IMR-90 (cell line): ENCODE results near the gene PRKCA. TPM values are rescaled to one million over a fixed set of nuclear protein-coding genes. Genes with fewer than 3 reads are reported as not detected.

ENCODE experiments used
- ATAC-seq: fragments of 200-7000 bp; cut with Tn5 transposase; 2 replicates; pipeline ENCODE4 v1.9.1; 2020; ENCODE audit warnings: low read depth, mild to moderate bottlenecking, moderate library complexity
- BruUV-seq: library from RNA; stranded (reverse); fragments of 400-500 nt; replicated peaks from 2 replicates; lab custom pipeline; 2021; lab: Mats Ljungman, UMichigan
- CTCF ChIA-PET: fragments of 300-600 bp; formaldehyde crosslinking; extraction: SDS; loops from one replicate; lab custom pipeline; 2021; ENCODE audit warnings: antibody characterized with exemption; lab: Yijun Ruan, JAX
- POLR2A ChIA-PET: fragments of 300-600 bp; sonication (Branson Sonifier 250); formaldehyde crosslinking; loops from one replicate; lab custom pipeline; 2022; ENCODE audit warnings: antibody characterized with exemption; ENCODE audit not compliant: unreplicated experiment; lab: Charles Lee
- DNase-seq: peaks from one replicate; pipeline ENCODE4 v3.0.0; 2013
- H2AFZ ChIP-seq: replicated peaks from 2 replicates; pipeline ENCODE3; 2013; ENCODE audit warnings: low read length, mild to moderate bottlenecking; ENCODE audit not compliant: poor library complexity
- H2AK5ac ChIP-seq: 2 replicates; pipeline ENCODE4 v1.6.1; 2013; ENCODE audit warnings: low read depth, low read length, inconsistent platforms
- H2AK9ac ChIP-seq: replicated peaks from 2 replicates; pipeline ENCODE3; 2013; ENCODE audit warnings: mild to moderate bottlenecking, low read depth, low read length, moderate library complexity; ENCODE audit not compliant: poor library complexity
- H2BK120ac ChIP-seq: 2 replicates; pipeline ENCODE4 v1.6.1; 2013; ENCODE audit warnings: low read depth, low read length, inconsistent platforms
- H2BK15ac ChIP-seq: 3 replicates; pipeline ENCODE4 v1.6.1; 2013; ENCODE audit warnings: low read depth, low read length, inconsistent platforms
- H2BK20ac ChIP-seq: 2 replicates; pipeline ENCODE4 v1.6.1; 2013; ENCODE audit warnings: low read depth, mild to moderate bottlenecking, inconsistent platforms, low read length, moderate library complexity
- H2BK5ac ChIP-seq: 2 replicates; pipeline ENCODE4 v1.6.1; 2013; ENCODE audit warnings: mild to moderate bottlenecking, low read depth, low read length, inconsistent platforms; ENCODE audit not compliant: poor library complexity, severe bottlenecking
- H3K14ac ChIP-seq: replicated peaks from 2 replicates; pipeline ENCODE4 v1.6.1; 2013; ENCODE audit warnings: low read depth, low read length, inconsistent platforms
- H3K18ac ChIP-seq: 2 replicates; pipeline ENCODE4 v1.6.1; 2013; ENCODE audit warnings: low read depth, low read length, control low read depth
- H3K23ac ChIP-seq: 2 replicates; pipeline ENCODE4 v1.6.1; 2013; ENCODE audit warnings: low read depth, low read length, inconsistent platforms
- H3K27ac ChIP-seq: 2 replicates; pipeline ENCODE4 v1.5.1; 2013; ENCODE audit warnings: mild to moderate bottlenecking, control low read depth, low read length; ENCODE audit not compliant: insufficient read depth
- H3K27me3 ChIP-seq: 2 replicates; pipeline ENCODE4 v1.6.1; 2013; ENCODE audit warnings: low read length; ENCODE audit not compliant: control insufficient read depth, insufficient read depth
- H3K36me3 ChIP-seq: 2 replicates; pipeline ENCODE4 v1.6.1; 2013; ENCODE audit warnings: low read length, mixed read lengths; ENCODE audit not compliant: control insufficient read depth, insufficient read depth
- H3K4ac ChIP-seq: 2 replicates; pipeline ENCODE4 v1.6.1; 2013; ENCODE audit warnings: low read depth, low read length, inconsistent platforms
- H3K4me1 ChIP-seq: 2 replicates; pipeline ENCODE4 v1.6.1; 2013; ENCODE audit warnings: low read length, mixed read lengths; ENCODE audit not compliant: control insufficient read depth, insufficient read depth
- H3K4me2 ChIP-seq: 2 replicates; pipeline ENCODE4 v1.6.1; 2013; ENCODE audit warnings: low read depth, mild to moderate bottlenecking, control low read depth, low read length, moderate library complexity
- H3K4me3 ChIP-seq: 2 replicates; pipeline ENCODE4 v1.5.1; 2013; ENCODE audit warnings: low read depth, mild to moderate bottlenecking, control low read depth, low read length, moderate library complexity; ENCODE audit not compliant: insufficient read depth
- H3K56ac ChIP-seq: 2 replicates; pipeline ENCODE4 v1.6.1; 2013; ENCODE audit warnings: low read length, inconsistent platforms; ENCODE audit not compliant: insufficient read depth; ENCODE audit errors: extremely low read depth
- H3K79me1 ChIP-seq, 2 experiments: 2 replicates each; pipeline ENCODE4 v1.6.1; 2013; ENCODE audit warnings: low read length in 2 of 2, inconsistent platforms in 1 of 2, low read depth in 1 of 2
- H3K9ac ChIP-seq: 2 replicates; pipeline ENCODE4 v1.6.1; 2013; ENCODE audit warnings: low read depth, low read length, control low read depth
- H3K9me1 ChIP-seq: 2 replicates; pipeline ENCODE4 v1.6.1; 2013; ENCODE audit warnings: low read length, inconsistent platforms; ENCODE audit not compliant: insufficient read depth
- H3K9me3 ChIP-seq: 2 replicates; pipeline ENCODE4 v1.6.1; 2013; ENCODE audit warnings: low read length; ENCODE audit not compliant: control insufficient read depth, insufficient read depth
- H4K20me1 ChIP-seq: 2 replicates; pipeline ENCODE4 v1.6.1; 2013; ENCODE audit warnings: low read length, inconsistent platforms; ENCODE audit not compliant: insufficient read depth
- H4K5ac ChIP-seq: 2 replicates; pipeline ENCODE4 v1.6.1; 2013; ENCODE audit warnings: mild to moderate bottlenecking, low read depth, low read length, control low read depth
- H4K8ac ChIP-seq, 2 experiments: 2 replicates each; pipeline ENCODE4 v1.6.1; 2013; ENCODE audit warnings: low read depth in 2 of 2, low read length in 2 of 2, control low read depth in 1 of 2, inconsistent platforms in 1 of 2
- H4K91ac ChIP-seq: 2 replicates; pipeline ENCODE4 v1.6.1; 2013; ENCODE audit warnings: low read depth, low read length, inconsistent platforms; ENCODE audit not compliant: insufficient read depth
- BHLHE40 ChIP-seq: fragments of 150-350 bp; IDR thresholded peaks from 2 replicates; pipeline ENCODE4 v1.6.1; 2016; ENCODE audit warnings: mild to moderate bottlenecking, low read depth, low read length
- CEBPB ChIP-seq: IDR thresholded peaks from 2 replicates; pipeline ENCODE4 v1.6.1; 2012; ENCODE audit warnings: low read depth, low read length, improper control_type of control experiment
- MAZ ChIP-seq: IDR thresholded peaks from 2 replicates; pipeline ENCODE4 v1.6.1; 2012; ENCODE audit warnings: low read depth, mild to moderate bottlenecking, low read length, improper control_type of control experiment, moderate library complexity, borderline replicate concordance
- SMC3 ChIP-seq: fragments of 150-350 bp; IDR thresholded peaks from 2 replicates; pipeline ENCODE4 v1.6.1; 2016; ENCODE audit warnings: low read depth, mild to moderate bottlenecking, antibody characterized with exemption, low read length, moderate library complexity
- WGBS, 2 experiments: methylation state at CpG; one replicate each; pipeline versions ENCODE4 v1.1.5 to v1.1.7; 2013; ENCODE audit warnings: missing lambda C conversion rate in 2 of 2; ENCODE audit not compliant: insufficient read length in 1 of 2; ENCODE audit errors: extremely low coverage in 2 of 2; 5-methylcytosine and 5-hydroxymethylcytosine counted together
- dilution Hi-C: fragments of 300-500 bp; cut with HindIII; formaldehyde crosslinking; loops from one replicate; pipeline ENCODE4 v1.14.3; 2018; ENCODE audit warnings: low sequenced_read_pairs; ENCODE audit not compliant: unreplicated experiment
- in situ Hi-C: fragments of 300-500 bp; cut with MboI; formaldehyde crosslinking; loops from 3 replicates; pipeline ENCODE4 v1.14.3; 2019; ENCODE audit warnings: low sequenced_read_pairs, inconsistent platforms, mixed read lengths
- intact Hi-C: fragments of 100-400 bp; cut with micrococcal nuclease; formaldehyde crosslinking; loops from 2 replicates; pipeline ENCODE4 v1.10.0; 2022
- polyA plus RNA-seq, 3 experiments: library from polyadenylated mRNA; depleted of rRNA; stranded (reverse); fragments of >200 nt; gene quantifications; 2 replicates each; pipeline ENCODE4 v1.2.3, GENCODE V29; 2012; ENCODE audit warnings: low replicate concordance in 1 of 3
- total RNA-seq: library from RNA; depleted of rRNA; stranded (reverse); fragments of >200 nt; gene quantifications from 2 replicates; pipeline ENCODE4 v1.2.3, GENCODE V29; 2012
- TF ChIP-seq, protein P1 (sequence below): fragments of 150-350 bp; IDR thresholded peaks from 2 replicates; pipeline ENCODE4 v1.6.1; 2016; ENCODE audit warnings: low read depth, mild to moderate bottlenecking, low read length, moderate library complexity, borderline replicate concordance
- TF ChIP-seq, protein P2 (sequence below): fragments of 150-350 bp; IDR thresholded peaks from 2 replicates; pipeline ENCODE4 v1.6.1; 2017; ENCODE audit warnings: mild to moderate bottlenecking, antibody characterized with exemption, low read length, low read depth

PRKCA gene
- total and polyA plus RNA-seq, 2 of the 4 experiments (the other 2 are of a cell fraction) = 31.0 to 46.0 TPM

DNA sequence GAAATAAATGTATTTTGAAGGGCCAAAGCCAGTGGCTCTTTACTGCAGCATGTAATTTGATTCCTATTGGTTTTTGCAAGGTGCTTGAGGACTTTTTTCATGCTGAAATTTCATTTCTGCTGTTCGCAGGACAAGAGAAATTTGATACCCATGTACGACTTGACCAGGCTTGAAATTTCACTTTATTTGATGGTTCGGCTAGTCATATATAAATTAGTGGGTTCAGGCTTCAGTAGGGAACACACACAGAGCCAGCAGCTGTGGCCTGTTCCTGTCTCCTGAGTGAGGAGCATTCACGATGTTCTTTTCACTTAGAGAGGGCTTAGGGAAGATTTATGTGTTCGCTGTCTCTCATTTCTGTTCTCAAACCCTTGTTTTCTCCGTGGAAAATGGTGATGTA lies 274.1 kb downstream of the PRKCA start:
- H4K91ac ChIP-seq = no peak overlapping the region
- TF ChIP-seq MAZ = no peak
- TF ChIP-seq, protein P1, sequence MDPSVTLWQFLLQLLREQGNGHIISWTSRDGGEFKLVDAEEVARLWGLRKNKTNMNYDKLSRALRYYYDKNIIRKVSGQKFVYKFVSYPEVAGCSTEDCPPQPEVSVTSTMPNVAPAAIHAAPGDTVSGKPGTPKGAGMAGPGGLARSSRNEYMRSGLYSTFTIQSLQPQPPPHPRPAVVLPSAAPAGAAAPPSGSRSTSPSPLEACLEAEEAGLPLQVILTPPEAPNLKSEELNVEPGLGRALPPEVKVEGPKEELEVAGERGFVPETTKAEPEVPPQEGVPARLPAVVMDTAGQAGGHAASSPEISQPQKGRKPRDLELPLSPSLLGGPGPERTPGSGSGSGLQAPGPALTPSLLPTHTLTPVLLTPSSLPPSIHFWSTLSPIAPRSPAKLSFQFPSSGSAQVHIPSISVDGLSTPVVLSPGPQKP = no peak
- TF ChIP-seq, protein P2, sequence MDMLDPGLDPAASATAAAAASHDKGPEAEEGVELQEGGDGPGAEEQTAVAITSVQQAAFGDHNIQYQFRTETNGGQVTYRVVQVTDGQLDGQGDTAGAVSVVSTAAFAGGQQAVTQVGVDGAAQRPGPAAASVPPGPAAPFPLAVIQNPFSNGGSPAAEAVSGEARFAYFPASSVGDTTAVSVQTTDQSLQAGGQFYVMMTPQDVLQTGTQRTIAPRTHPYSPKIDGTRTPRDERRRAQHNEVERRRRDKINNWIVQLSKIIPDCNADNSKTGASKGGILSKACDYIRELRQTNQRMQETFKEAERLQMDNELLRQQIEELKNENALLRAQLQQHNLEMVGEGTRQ = no peak
- no peak for TF ChIP-seq CEBPB
- TF ChIP-seq BHLHE40 = no peak
- no peak for TF ChIP-seq SMC3
- no peak overlapping the region for H3K27ac ChIP-seq
- H2BK20ac ChIP-seq = no peak overlapping the region
- H3K14ac ChIP-seq = no peak overlapping the region
- dilution Hi-C loops = no loop called here
- no peak overlapping the region for H3K18ac ChIP-seq
- in situ Hi-C loops = no loop called here
- H3K4me2 ChIP-seq = no peak overlapping the region
- peaks cover 13% of the 10 kb centered on the region for H4K20me1 ChIP-seq
- peaks cover 21% of the 10 kb centered on the region for H3K4me1 ChIP-seq
- H3K36me3 ChIP-seq = peaks cover 2% of the 10 kb centered on the region; the same call in 1 of the 2 replicates
- H2BK120ac ChIP-seq = no peak overlapping the region
- ATAC-seq = no peak
- H2AK5ac ChIP-seq = no peak overlapping the region
- H3K56ac ChIP-seq = no peak overlapping the region
- no peak overlapping the region for H3K9ac ChIP-seq
- no peak overlapping the region for H2BK5ac ChIP-seq
- H3K27me3 ChIP-seq = no peaks in the 10 kb centered on the region
- H3K9me1 ChIP-seq = peaks cover 20% of the 10 kb centered on the region
- H3K79me1 ChIP-seq = peaks cover 35 to 68% of the 10 kb centered on the region in 2 experiments
- ChIA-PET POLR2A (no interaction called here), CTCF (no interaction called here)
- no peak overlapping the region for H3K4ac ChIP-seq
- no peak overlapping the region for H3K23ac ChIP-seq
- intact Hi-C loops = no loop called here
- H2BK15ac ChIP-seq = no peak overlapping the region
- no TSS peak for BruUV-seq
- no peak overlapping the region for H2AK9ac ChIP-seq
- no peaks in the 10 kb centered on the region for H3K9me3 ChIP-seq
- H4K5ac ChIP-seq = no peak overlapping the region
- DNase-seq = no peak
- no peak overlapping the region for H2AFZ ChIP-seq
- no peak overlapping the region for H3K4me3 ChIP-seq
- no CpG with 5 or more reads among the region's 6 CpGs for WGBS, 2 experiments
- 0 out of 4 replicates have a peak overlapping the region, but pooled peaks of 1 of the 2 experiments have one; percentile 0 for H4K8ac ChIP-seq
